Colonic mucosa (tissue), 4 donors: Measurements from ENCODE around the gene MTSS2. TPM values are rescaled to one million over a fixed set of nuclear protein-coding genes. Genes with fewer than 3 reads are reported as not detected.
A peak's percentile ranks its signal among the peaks of the same experiment; 100 is the strongest.

Source experiments
- DNase-seq: peaks from one replicate; pipeline ENCODE4 v3.0.0-alpha.2; 2020
- H3K27ac ChIP-seq: fragments of 200-600 bp; one replicate; pipeline ENCODE4 v1.8.0; 2021
- H3K27me3 ChIP-seq: fragments of 200-600 bp; one replicate; pipeline ENCODE4 v1.8.0; 2021
- H3K36me3 ChIP-seq: fragments of 200-600 bp; one replicate; pipeline ENCODE4 v1.8.0; 2021
- H3K4me1 ChIP-seq: fragments of 200-600 bp; one replicate; pipeline ENCODE4 v1.8.0; 2021; ENCODE audit warnings: mild to moderate bottlenecking
- H3K4me3 ChIP-seq: fragments of 200-600 bp; one replicate; pipeline ENCODE4 v1.8.0; 2021
- H3K9ac ChIP-seq, 2 donors: one replicate each; pipeline ENCODE4 v1.7.0; 2013; ENCODE audit warnings: control low read depth in 2 of 2, low read depth in 2 of 2, low read length in 2 of 2
- H3K9me3 ChIP-seq: fragments of 200-600 bp; one replicate; pipeline ENCODE4 v1.8.0; 2021
- intact Hi-C: fragments of 100-400 bp; cut with DNase I; formaldehyde crosslinking; loops from one replicate; pipeline ENCODE4 v1.14.1; 2022
- total RNA-seq, 2 donors: library from RNA; stranded (reverse); fragmentation: NEBNext Ultra II Directional in 1 of 2; extraction: Animal tissue kit (Norgen Biotek cat#: 25700) in 1 of 2; gene quantifications; one replicate each; pipeline ENCODE4 v1.2.1, GENCODE V29; 2021
- TF ChIP-seq, protein P1 (sequence below): fragments of 200-600 bp; IDR thresholded peaks from one replicate; pipeline ENCODE4 v1.8.0; 2022; ENCODE audit warnings: antibody characterized with exemption, mild to moderate bottlenecking
- donor health status: healthy.
- donor health status: DM: no; HTN: no; CAD: no.
- donor health status: DM: no; HTN: no; CAD: no.

Gene MTSS2
- total RNA-seq, 2 donors from 2014 or later, result 15.5 to 25.3 TPM

DNA sequence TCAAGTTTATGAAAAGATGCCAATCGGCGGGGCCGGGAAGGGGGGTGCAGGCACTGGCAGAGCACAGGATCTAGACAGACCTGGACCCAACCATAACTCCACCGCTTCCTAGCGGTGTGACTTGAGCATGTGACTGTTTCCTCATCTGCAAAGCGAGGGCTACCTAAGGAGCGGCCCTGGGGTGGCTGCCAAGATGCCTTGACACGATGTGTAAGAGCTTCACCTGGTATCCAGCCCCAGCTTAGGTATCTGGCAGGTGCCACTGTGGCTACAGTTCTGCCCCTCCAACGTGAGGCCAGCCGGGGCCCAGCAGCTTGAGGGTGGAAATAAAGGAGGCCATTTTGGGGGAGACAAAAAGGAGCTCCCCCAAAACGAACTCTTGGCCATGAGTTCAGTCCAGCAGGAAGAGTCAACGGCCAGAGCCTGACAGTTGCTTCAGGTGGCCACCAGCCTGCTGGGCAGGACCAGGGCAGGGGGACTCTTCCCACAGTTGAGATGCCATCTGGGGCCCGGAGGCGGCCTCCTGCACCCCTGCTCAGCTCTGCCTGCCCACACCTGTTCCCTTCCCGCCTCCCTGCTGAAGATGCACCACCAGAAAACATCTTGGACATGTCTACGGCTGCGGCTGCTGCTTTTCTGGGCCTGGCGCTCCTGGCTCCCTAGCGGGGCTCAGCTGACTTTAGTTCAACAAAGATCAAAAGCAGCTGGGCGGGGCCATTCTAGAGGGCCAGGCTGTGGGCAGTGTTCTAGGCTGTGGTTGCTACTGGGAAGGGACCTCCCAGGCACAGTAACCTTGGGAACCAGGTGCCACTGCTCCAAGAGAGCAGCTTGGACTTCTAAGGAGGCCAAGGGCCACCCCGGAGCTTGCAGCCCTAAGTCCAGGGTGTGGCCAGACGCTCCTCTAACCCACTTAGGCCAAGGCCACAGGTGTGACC is 3.4 kb upstream of the MTSS2 start:
- TF ChIP-seq, protein P1, sequence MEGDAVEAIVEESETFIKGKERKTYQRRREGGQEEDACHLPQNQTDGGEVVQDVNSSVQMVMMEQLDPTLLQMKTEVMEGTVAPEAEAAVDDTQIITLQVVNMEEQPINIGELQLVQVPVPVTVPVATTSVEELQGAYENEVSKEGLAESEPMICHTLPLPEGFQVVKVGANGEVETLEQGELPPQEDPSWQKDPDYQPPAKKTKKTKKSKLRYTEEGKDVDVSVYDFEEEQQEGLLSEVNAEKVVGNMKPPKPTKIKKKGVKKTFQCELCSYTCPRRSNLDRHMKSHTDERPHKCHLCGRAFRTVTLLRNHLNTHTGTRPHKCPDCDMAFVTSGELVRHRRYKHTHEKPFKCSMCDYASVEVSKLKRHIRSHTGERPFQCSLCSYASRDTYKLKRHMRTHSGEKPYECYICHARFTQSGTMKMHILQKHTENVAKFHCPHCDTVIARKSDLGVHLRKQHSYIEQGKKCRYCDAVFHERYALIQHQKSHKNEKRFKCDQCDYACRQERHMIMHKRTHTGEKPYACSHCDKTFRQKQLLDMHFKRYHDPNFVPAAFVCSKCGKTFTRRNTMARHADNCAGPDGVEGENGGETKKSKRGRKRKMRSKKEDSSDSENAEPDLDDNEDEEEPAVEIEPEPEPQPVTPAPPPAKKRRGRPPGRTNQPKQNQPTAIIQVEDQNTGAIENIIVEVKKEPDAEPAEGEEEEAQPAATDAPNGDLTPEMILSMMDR, result no peak
- Histone ChIP-seq H3K9ac (peak overlapping the region; percentile 17 to 32), H3K4me3 (no peak overlapping the region), H3K27me3 (no peaks in the 10 kb centered on the region), H3K9me3 (no peaks in the 10 kb centered on the region), H3K27ac (peak overlapping the region; percentile 74), H3K4me1 (peaks cover 19% of the 10 kb centered on the region), H3K36me3 (no peaks in the 10 kb centered on the region)
- DNase-seq, result peak; percentile 63
- intact Hi-C loops, result no loop called here

DNA sequence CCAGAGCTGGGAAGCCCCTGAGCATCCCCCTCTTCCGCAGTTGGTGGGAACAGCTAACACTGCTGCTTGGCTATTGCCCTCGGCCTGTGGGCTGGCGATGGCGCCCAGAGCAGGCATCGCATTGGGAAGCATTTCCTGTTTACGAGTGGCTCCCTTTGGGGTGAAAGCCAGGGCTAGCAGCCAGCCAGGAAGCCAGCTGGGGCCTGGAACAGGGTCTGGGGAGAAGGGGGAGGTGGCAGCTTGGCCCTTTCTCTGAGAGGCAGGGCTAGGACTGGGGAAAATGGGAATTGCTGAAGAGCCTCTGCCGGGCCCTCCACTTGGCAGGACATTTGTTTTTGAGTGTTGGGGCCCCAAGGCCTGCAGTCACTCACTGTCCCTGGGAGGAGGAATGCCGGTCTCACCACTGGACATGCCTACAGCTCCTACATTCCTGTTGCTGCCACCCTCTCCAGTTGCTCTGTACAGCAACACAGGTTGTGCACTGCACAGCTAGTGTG is 2.4 kb upstream of the MTSS2 start:
- no peaks in the 10 kb centered on the region for H3K9me3 ChIP-seq
- H3K4me3 ChIP-seq, result no peak overlapping the region
- H3K36me3 ChIP-seq, result no peaks in the 10 kb centered on the region
- TF ChIP-seq, protein P1, result no peak
- intact Hi-C loops, result no loop called here
- H3K4me1 ChIP-seq, result peaks cover 12% of the 10 kb centered on the region
- peak overlapping the region; percentile 74 for H3K27ac ChIP-seq
- peak; percentile 58 for DNase-seq
- no peaks in the 10 kb centered on the region for H3K27me3 ChIP-seq
- H3K9ac ChIP-seq, result peak overlapping the region; percentile 17 to 34

DNA sequence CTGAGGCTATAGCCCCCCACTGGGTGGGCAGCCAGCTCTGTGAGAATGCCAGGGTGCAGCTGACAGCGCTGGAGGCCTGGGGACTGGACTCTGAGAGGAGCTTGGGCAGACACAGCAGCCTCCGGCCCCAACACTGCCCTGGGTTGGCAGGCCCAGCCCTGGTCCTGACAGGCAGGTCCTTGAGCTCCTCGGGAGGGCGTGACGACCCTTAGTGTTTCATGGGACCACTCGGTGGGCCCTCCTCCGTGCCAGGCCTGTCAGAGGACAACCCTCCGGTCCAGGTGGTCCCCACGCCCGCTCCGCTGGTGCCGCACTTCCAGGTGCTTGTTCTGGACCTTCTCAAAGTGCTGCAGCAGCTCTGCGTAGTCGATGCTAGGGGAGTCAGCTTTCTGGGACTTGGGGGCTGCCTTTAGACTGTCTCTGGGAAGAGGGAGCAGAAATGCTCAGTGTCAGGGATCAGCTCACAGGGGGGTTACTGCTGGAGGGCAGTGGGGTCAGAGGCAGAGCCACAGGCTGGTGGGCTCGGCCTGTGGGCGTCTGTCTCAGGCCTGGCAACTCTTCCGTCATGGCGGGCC is 1.9 kb upstream of the MTSS2 start:
- no peaks in the 10 kb centered on the region for H3K36me3 ChIP-seq
- peak overlapping the region; percentile 74 for H3K27ac ChIP-seq
- intact Hi-C loops, result no loop called here
- no peak overlapping the region for H3K4me3 ChIP-seq
- no peaks in the 10 kb centered on the region for H3K9me3 ChIP-seq
- TF ChIP-seq, protein P1, result no peak
- H3K27me3 ChIP-seq, result no peaks in the 10 kb centered on the region
- peak overlapping the region; percentile 17 to 34 for H3K9ac ChIP-seq
- peaks cover 12% of the 10 kb centered on the region for H3K4me1 ChIP-seq
- no peak for DNase-seq

DNA sequence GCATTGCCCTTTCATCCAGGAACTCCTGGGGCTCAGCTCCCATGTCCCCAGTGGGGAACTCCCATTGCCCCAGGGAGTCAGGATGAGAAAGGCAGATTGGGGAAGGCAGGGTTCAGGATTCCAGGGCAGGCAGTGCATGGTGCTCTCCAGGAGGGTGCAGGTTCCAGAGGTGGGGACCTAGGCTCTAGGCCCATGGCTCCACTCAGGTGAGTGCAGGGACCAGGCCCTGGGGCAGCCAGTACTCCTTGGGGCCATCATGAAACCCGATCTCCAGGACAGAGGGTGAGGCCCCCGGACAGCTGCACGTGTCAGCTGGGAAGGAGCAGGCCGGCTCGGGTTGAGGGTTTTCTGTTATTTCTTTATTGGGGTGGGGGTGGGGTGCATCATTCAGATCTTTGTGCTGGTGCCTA is 1.3 kb upstream of the MTSS2 start:
- Histone ChIP-seq H3K9ac (peak overlapping the region in 1 of 2 donors; percentile 51), H3K4me1 (peaks cover 12% of the 10 kb centered on the region), H3K36me3 (no peaks in the 10 kb centered on the region), H3K9me3 (no peaks in the 10 kb centered on the region), H3K27me3 (no peaks in the 10 kb centered on the region), H3K4me3 (no peak overlapping the region), H3K27ac (peak overlapping the region; percentile 74)
- intact Hi-C loops, result no loop called here
- DNase-seq, result no peak
- TF ChIP-seq, protein P1, result no peak

DNA sequence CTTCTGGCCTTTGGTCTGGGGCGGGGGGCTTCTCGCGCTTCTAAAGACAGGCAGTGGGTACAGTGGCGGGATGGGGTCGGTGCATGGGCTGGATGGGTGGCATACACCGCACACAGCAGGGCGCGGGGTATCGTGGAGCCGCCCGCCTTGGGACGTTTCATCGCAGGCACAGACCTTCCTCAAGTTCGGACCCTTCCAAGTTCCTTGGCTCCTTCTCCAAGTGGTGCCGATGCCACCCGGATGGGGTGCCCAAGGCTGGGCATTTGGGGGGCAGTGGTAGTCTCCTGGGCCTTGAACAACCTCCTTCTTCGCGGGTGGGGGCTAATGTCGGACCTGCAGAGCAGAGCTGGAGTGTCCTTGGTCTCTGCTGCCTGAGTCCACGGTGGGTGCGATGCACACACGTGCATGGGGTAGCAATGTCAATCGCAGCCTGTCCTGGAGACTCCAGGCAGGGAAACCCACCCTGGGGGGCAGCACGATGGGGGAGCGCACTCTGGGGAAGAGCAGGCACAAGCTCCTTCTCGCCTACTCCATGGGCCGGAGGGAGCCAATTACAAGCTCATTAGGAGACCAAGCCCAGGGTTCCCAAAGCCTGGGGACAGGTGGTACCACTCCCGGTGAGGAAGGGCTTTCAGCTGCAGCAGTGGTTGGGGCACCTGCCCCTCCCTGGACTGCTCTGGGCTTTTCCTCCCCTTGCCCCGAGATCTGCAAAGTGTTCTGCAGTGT is 686 bp upstream of the MTSS2 start:
- Histone ChIP-seq H3K9me3 (no peaks in the 10 kb centered on the region), H3K27me3 (no peaks in the 10 kb centered on the region), H3K9ac (peak overlapping the region; percentile 51 to 60), H3K4me3 (peak overlapping the region; percentile 30), H3K36me3 (no peaks in the 10 kb centered on the region), H3K4me1 (peaks cover 12% of the 10 kb centered on the region), H3K27ac (peak overlapping the region; percentile 44)
- no peak for DNase-seq
- intact Hi-C loops, result no loop called here
- TF ChIP-seq, protein P1, result no peak
